IMR-90 (cell line): ENCODE measurements around the gene CD101.

ENCODE experiments used
- CTCF ChIP-seq: conservative IDR thresholded peaks from 2 replicates; pipeline ENCODE4 v1.5.1; 2012; ENCODE audit warnings: mild to moderate bottlenecking, low read depth, low read length, improper control_type of control experiment
- ELK1 ChIP-seq: fragments of 150-350 bp; IDR thresholded peaks from 2 replicates; pipeline ENCODE4 v1.6.1; 2016; ENCODE audit warnings: low read depth, mild to moderate bottlenecking, low read length, moderate library complexity, borderline replicate concordance
- MAZ ChIP-seq: IDR thresholded peaks from 2 replicates; pipeline ENCODE4 v1.6.1; 2012; ENCODE audit warnings: low read depth, mild to moderate bottlenecking, low read length, improper control_type of control experiment, moderate library complexity, borderline replicate concordance
- NFE2L2 ChIP-seq: fragments of 150-350 bp; IDR thresholded peaks from 2 replicates; pipeline ENCODE4 v1.6.1; 2016; ENCODE audit warnings: low read depth, mild to moderate bottlenecking, low read length
- POLR2A ChIP-seq: IDR thresholded peaks from 2 replicates; pipeline ENCODE4 v1.6.1; 2012; ENCODE audit warnings: mild to moderate bottlenecking, low read depth, low read length
- RCOR1 ChIP-seq: IDR thresholded peaks from 2 replicates; pipeline ENCODE4 v1.6.1; 2012; ENCODE audit warnings: mild to moderate bottlenecking, low read length, improper control_type of control experiment; ENCODE audit not compliant: insufficient replicate concordance

DNA sequence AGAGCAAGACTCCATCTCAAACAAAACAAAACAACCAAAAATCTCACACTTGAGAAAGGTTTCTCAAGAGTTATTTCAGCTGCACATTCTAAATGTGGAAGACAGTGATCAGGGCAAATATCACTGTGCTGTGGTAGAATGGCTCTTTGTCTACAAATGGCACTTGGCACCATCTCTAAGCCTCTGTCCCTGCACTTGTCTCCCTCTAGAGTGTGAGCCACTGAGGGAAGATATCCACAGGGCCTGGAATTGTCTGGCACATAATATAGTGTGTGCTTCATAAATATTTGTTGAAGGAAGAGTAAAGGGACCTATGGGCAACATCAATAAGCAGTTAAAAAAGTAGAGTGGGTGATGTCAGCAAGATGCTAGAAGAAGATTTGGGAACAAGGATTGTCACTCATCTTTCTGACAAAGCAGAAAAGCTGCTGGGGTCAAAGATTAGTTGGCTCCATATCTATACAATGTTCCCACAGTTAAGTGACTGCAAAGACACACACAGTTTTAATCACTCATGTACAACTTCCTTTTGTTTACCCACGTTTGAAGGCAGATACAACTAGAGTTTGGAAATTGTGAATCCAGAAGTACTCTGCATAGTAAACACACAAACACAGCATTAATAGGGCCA is 19.1 kb downstream of the CD101 start:
- TF ChIP-seq CTCF (no peak), MAZ (no peak), POLR2A (no peak), RCOR1 (no peak), NFE2L2 (no peak), ELK1 (no peak)
